Right lung (tissue), 5 donors: ENCODE results near the gene DIP2C. TPM values are rescaled to one million over a fixed set of nuclear protein-coding genes. Genes with fewer than 3 reads are reported as not detected.
"Not testable (repeated sequence)": the region's sequence is repeated elsewhere in the genome, so short reads cannot be mapped to it uniquely, and the experiment has no call there.

Source experiments
- DNase-seq, 2 donors: peaks; one replicate each; pipeline ENCODE4 v3.0.0-alpha.2; 2013
- polyA plus RNA-seq, 5 donors: library from polyadenylated mRNA; unstranded; fragments of 120-200 nt; gene quantifications; one replicate each; pipeline versions ENCODE4 v1.2.1 to v1.2.3, GENCODE V29; 2013; ENCODE audit warnings: inconsistent platforms in 1 of 5, low replicate concordance in 1 of 5; ENCODE audit not compliant: insufficient read length in 5 of 5, insufficient read depth in 1 of 5

The DIP2C gene
- polyA plus RNA-seq, 5 donors = 15.8 to 20.3 (median 17.9) TPM

GRCh38 chr10:517872-518475, 171.5 kb downstream of the DIP2C start:
- DNase-seq = no peak

- DNase-seq = no peak
Measured at GRCh38 chr10:517241-517830, 172.1 kb downstream of the DIP2C start.

- no peak for DNase-seq
Measured at GRCh38 chr10:516764-517163, 172.7 kb downstream of the DIP2C start.

GRCh38 chr10:515674-516073, 173.8 kb downstream of the DIP2C start:
- DNase-seq = no peak

GRCh38 chr10:514137-514671, 175.3 kb downstream of the DIP2C start:
- DNase-seq = peak; percentile 27 to 37

GRCh38 chr10:513393-513792, 176.1 kb downstream of the DIP2C start:
- no peak for DNase-seq

- DNase-seq = not testable (repeated sequence)
Measured at GRCh38 chr10:512661-513060, 176.8 kb downstream of the DIP2C start.

- DNase-seq = no peak
Measured at GRCh38 chr10:511849-512191, 177.6 kb downstream of the DIP2C start.

GRCh38 chr10:511101-511848, 178.2 kb downstream of the DIP2C start:
- DNase-seq = peak; percentile 82 to 87

GRCh38 chr10:510415-510881, 179.0 kb downstream of the DIP2C start:
- no peak for DNase-seq

GRCh38 chr10:509361-510102, 179.9 kb downstream of the DIP2C start:
- no peak for DNase-seq

GRCh38 chr10:508726-509125, 180.7 kb downstream of the DIP2C start:
- no peak for DNase-seq

- no peak for DNase-seq
Measured at GRCh38 chr10:507908-508444, 181.5 kb downstream of the DIP2C start.

GRCh38 chr10:507355-507699, 182.1 kb downstream of the DIP2C start:
- no peak for DNase-seq

- no peak for DNase-seq
Measured at GRCh38 chr10:506451-507354, 182.8 kb downstream of the DIP2C start.

- DNase-seq = no peak
Measured at GRCh38 chr10:505419-505818, 184.0 kb downstream of the DIP2C start.

- no peak for DNase-seq
Measured at GRCh38 chr10:504806-505205, 184.7 kb downstream of the DIP2C start.

GRCh38 chr10:504121-504611, 185.3 kb downstream of the DIP2C start:
- DNase-seq = no peak

GRCh38 chr10:501596-501995, 187.9 kb downstream of the DIP2C start:
- no peak for DNase-seq

GRCh38 chr10:500876-501275, 188.6 kb downstream of the DIP2C start:
- no peak for DNase-seq

- DNase-seq = no peak
Measured at GRCh38 chr10:499991-500390, 189.5 kb downstream of the DIP2C start.
